Activated naive CD4-positive, alpha-beta T cell treated with anti-CD3 and anti-CD28 coated beads, Interleukin-2, amount 50 U/mL, for 16 hours (primary cell): ENCODE results near the gene AHCYL2.
"Not testable (repeated sequence)": the region's sequence is repeated elsewhere in the genome, so short reads cannot be mapped to it uniquely, and the experiment has no call there.

ENCODE experiments used
- DNase-seq: peaks from one replicate; pipeline ENCODE4 v3.0.0-alpha.2; 2020

AHCYL2 gene

GRCh38 chr7:129388333-129389098 lies 163.7 kb downstream of the AHCYL2 start:
- DNase-seq = no peak

GRCh38 chr7:129389829-129390228 lies 165.0 kb downstream of the AHCYL2 start:
- no peak for DNase-seq

GRCh38 chr7:129390314-129390713 lies 165.5 kb downstream of the AHCYL2 start:
- DNase-seq = no peak

- DNase-seq = no peak
These were observed 166.8 kb downstream of the AHCYL2 start for GRCh38 chr7:129391546-129392171.

GRCh38 chr7:129393255-129393654 lies 168.4 kb downstream of the AHCYL2 start:
- DNase-seq = no peak

- DNase-seq = no peak
These were observed 169.3 kb downstream of the AHCYL2 start for GRCh38 chr7:129394101-129394500.

GRCh38 chr7:129394982-129395914 lies 170.4 kb downstream of the AHCYL2 start:
- DNase-seq = no peak

GRCh38 chr7:129401228-129401966 lies 176.6 kb downstream of the AHCYL2 start:
- DNase-seq = no peak

GRCh38 chr7:129401967-129402860 lies 177.4 kb downstream of the AHCYL2 start:
- DNase-seq = peak; percentile 16

GRCh38 chr7:129405527-129405926 lies 180.7 kb downstream of the AHCYL2 start:
- no peak for DNase-seq

- not testable (repeated sequence) for DNase-seq
These were observed 185.4 kb downstream of the AHCYL2 start for GRCh38 chr7:129410238-129410637.

- DNase-seq = no peak
These were observed 187.7 kb downstream of the AHCYL2 start for GRCh38 chr7:129412501-129412900.

GRCh38 chr7:129417073-129417472 lies 192.2 kb downstream of the AHCYL2 start:
- no peak for DNase-seq

- DNase-seq = no peak
These were observed 197.0 kb downstream of the AHCYL2 start for GRCh38 chr7:129421717-129422250.

GRCh38 chr7:129422727-129423126 lies 197.9 kb downstream of the AHCYL2 start:
- no peak for DNase-seq

- no peak for DNase-seq
These were observed 199.0 kb downstream of the AHCYL2 start for GRCh38 chr7:129423700-129424410.

GRCh38 chr7:129426482-129426881 lies 201.7 kb downstream of the AHCYL2 start:
- no peak for DNase-seq

- no peak for DNase-seq
These were observed 202.8 kb downstream of the AHCYL2 start for GRCh38 chr7:129427526-129428045.

GRCh38 chr7:129431911-129432643 lies 207.2 kb downstream of the AHCYL2 start:
- no peak for DNase-seq
